Lung (tissue), 12 donors: ENCODE results near the gene TRMO. TPM values are rescaled to one million over a fixed set of nuclear protein-coding genes. Genes with fewer than 3 reads are reported as not detected.
A peak's percentile ranks its signal among the peaks of the same experiment; 100 is the strongest.

Experiments used
- ATAC-seq: fragments of 200-7000 bp; cut with Tn5 transposase; one replicate; pipeline ENCODE4 v1.9.1; 2020; ENCODE audit warnings: moderate number of reproducible peaks; ENCODE audit not compliant: insufficient read depth, low FRiP score
- DNase-seq, 3 donors: peaks; one replicate each; pipeline ENCODE4 v3.0.0-alpha.2; 2013 to 2017
- H3K27ac ChIP-seq, 2 donors: one replicate each; pipeline ENCODE4 v1.5.1; 2013; ENCODE audit warnings: mild to moderate bottlenecking in 2 of 2, moderate library complexity in 2 of 2, control low read depth in 1 of 2, inconsistent platforms in 1 of 2, low read depth in 1 of 2, low read length in 1 of 2
- H3K27me3 ChIP-seq, 3 donors: one replicate each; pipeline ENCODE4 v1.5.1; 2013; ENCODE audit warnings: low read length in 2 of 3; ENCODE audit not compliant: control insufficient read depth in 3 of 3, insufficient read depth in 3 of 3
- H3K36me3 ChIP-seq, 4 donors: one replicate each; pipeline ENCODE4 v1.5.1; 2013; ENCODE audit warnings: low read length in 4 of 4, mild to moderate bottlenecking in 1 of 4, moderate library complexity in 1 of 4; ENCODE audit not compliant: control insufficient read depth in 4 of 4, insufficient read depth in 4 of 4
- H3K4me1 ChIP-seq, 5 donors: one replicate each; pipeline ENCODE4 v1.5.1; 2013; ENCODE audit warnings: low read length in 5 of 5, mild to moderate bottlenecking in 2 of 5, moderate library complexity in 1 of 5; ENCODE audit not compliant: control insufficient read depth in 5 of 5, insufficient read depth in 5 of 5
- H3K4me3 ChIP-seq: one replicate; pipeline ENCODE4 v1.5.1; 2013; ENCODE audit warnings: mild to moderate bottlenecking, control low read depth, moderate library complexity
- H3K9ac ChIP-seq, 2 donors: one replicate each; pipeline ENCODE4 v1.5.1; 2013; ENCODE audit warnings: low read length in 2 of 2, control low read depth in 1 of 2; ENCODE audit not compliant: insufficient read depth in 1 of 2
- H3K9me3 ChIP-seq, 4 donors: one replicate each; pipeline ENCODE4 v1.5.1; 2013; ENCODE audit warnings: low read length in 3 of 4, mild to moderate bottlenecking in 1 of 4, moderate library complexity in 1 of 4; ENCODE audit not compliant: control insufficient read depth in 4 of 4, insufficient read depth in 3 of 4
- CTCF ChIP-seq: IDR thresholded peaks from 2 replicates; pipeline ENCODE4 v1.5.1; 2012; ENCODE audit warnings: mild to moderate bottlenecking; ENCODE audit errors: control extremely low read depth, extremely low read depth
- WGBS, 2 donors: extraction: QIAGEN DNeasy Blood & Tissue Kit; methylation state at CpG; one replicate each; pipeline ENCODE4 v1.1.7; 2013; 5-methylcytosine and 5-hydroxymethylcytosine counted together
- polyA plus RNA-seq, 2 donors: library from polyadenylated mRNA; stranded (reverse); fragments of 200-250 nt; gene quantifications; one replicate each; pipeline ENCODE4 v1.2.1, GENCODE V29; 2013
- total RNA-seq, 2 donors: library from RNA; depleted of rRNA in 1 of 2; stranded (reverse); fragments of >200 nt in 1 of 2; gene quantifications; one replicate each; pipeline ENCODE4 v1.2.1, GENCODE V29; 2014 to 2021
- donor health status: control.
- donor health status: control.
- donor health status: Bipolar disorder and iron deficiency.
- donor health status: healthy.
- donor health status: DM: yes; HTN: yes; CAD: no.

Gene TRMO
- total and polyA plus RNA-seq, 4 donors: 7.8 to 27.9 (median 15.7) TPM

- H3K36me3 ChIP-seq: no peaks in the 10 kb centered on the region
- no peak overlapping the region for H3K27ac ChIP-seq
- ATAC-seq: no peak
- WGBS, 2 donors: 88 to 89% methylated on average over 2 of the region's 2 CpGs
- peaks cover 0 to 2% (median 0%) of the 10 kb centered on the region in 3 donors for H3K27me3 ChIP-seq
- H3K4me3 ChIP-seq: no peak overlapping the region
- no peak for TF ChIP-seq CTCF
- H3K4me1 ChIP-seq: no peaks in the 10 kb centered on the region
- no peak for DNase-seq
- H3K9me3 ChIP-seq: peaks cover 0 to 4% (median 0%) of the 10 kb centered on the region in 4 donors
- H3K9ac ChIP-seq: no peak overlapping the region
Measured at GRCh38 chr9:97892421-97892820, 29.9 kb downstream of the TRMO start.

- no peaks in the 10 kb centered on the region for H3K36me3 ChIP-seq
- H3K27ac ChIP-seq: no peak overlapping the region
- H3K4me1 ChIP-seq: no peaks in the 10 kb centered on the region
- H3K27me3 ChIP-seq: peaks cover 0 to 2% (median 0%) of the 10 kb centered on the region in 3 donors
- peaks cover 0 to 4% (median 0%) of the 10 kb centered on the region in 4 donors for H3K9me3 ChIP-seq
- DNase-seq (no peak), ATAC-seq (no peak)
- H3K9ac ChIP-seq: no peak overlapping the region
- H3K4me3 ChIP-seq: no peak overlapping the region
- 86 to 94% methylated on average over 5 of the region's 5 CpGs for WGBS, 2 donors
- TF ChIP-seq CTCF: no peak
Measured at GRCh38 chr9:97891736-97892135, 30.6 kb downstream of the TRMO start.

- TF ChIP-seq CTCF: peak; percentile 14
- DNase-seq (peak; percentile 5 to 17 (median 17)), ATAC-seq (no peak)
- Histone ChIP-seq H3K9me3 (peaks cover 0 to 4% (median 0%) of the 10 kb centered on the region in 4 donors), H3K27ac (no peak overlapping the region), H3K27me3 (peaks cover 1 to 2% (median 2%) of the 10 kb centered on the region in 3 donors), H3K36me3 (no peaks in the 10 kb centered on the region), H3K9ac (no peak overlapping the region), H3K4me3 (no peak overlapping the region), H3K4me1 (no peaks in the 10 kb centered on the region)
- 44 to 66% methylated on average over 9 of the region's 9 CpGs for WGBS, 2 donors
Measured at GRCh38 chr9:97889941-97890887, 32.1 kb downstream of the TRMO start.
